Measurements from ENCODE around the gene GCK. TPM values are rescaled to one million over a fixed set of nuclear protein-coding genes. Genes with fewer than 3 reads are reported as not detected.

GCK gene
- total RNA-seq, 2 experiments from 2014 or later = 0.16 TPM; not detected in 1

GRCh38 chr7:44105832-44106231, 83.4 kb downstream of the GCK start:
- DNase-seq (ENCODE audit: low spot score) = no peak
- Histone ChIP-seq H2AFZ (ENCODE audit: low read length) (no peak overlapping the region), H3K4me2 (ENCODE audit: low read length) (peak overlapping the region; percentile 68), H3K79me2 (ENCODE audit: insufficient read depth, low read depth, low read length) (no peaks in the 10 kb centered on the region), H3K9me2 (ENCODE audit: insufficient read depth, low read length) (no peaks in the 10 kb centered on the region), H3K9me3 (ENCODE audit: low read length) (no peaks in the 10 kb centered on the region), H3K4me3 (ENCODE audit: low read depth, low read length, poor library complexity, severe bottlenecking) (peak overlapping the region; percentile 70), H3K4me1 (ENCODE audit: insufficient read depth, low read length, poor library complexity, severe bottlenecking) (peaks cover 52% of the 10 kb centered on the region), H3K27ac (ENCODE audit: low read depth, low read length, poor library complexity, severe bottlenecking) (no peak overlapping the region), H3K36me3 (ENCODE audit: insufficient read depth, low read length) (peaks cover 9% of the 10 kb centered on the region; the same call in 1 of the 2 replicates), H4K20me1 (ENCODE audit: insufficient read depth, low read length) (no peaks in the 10 kb centered on the region)
- no TSS peak for BruUV-seq (replicated peaks)
- CTCF ChIA-PET (ENCODE audit: unreplicated experiment) = no interaction called here
- intact Hi-C loops (cut with micrococcal nuclease; ENCODE audit: unreplicated experiment) = no loop called here
- TF ChIP-seq EZH2phosphoT487 (IDR thresholded peaks at IDR 0.05; ENCODE audit: borderline replicate concordance, low read depth, low read length) (no peak), CTCF (conservative IDR thresholded peaks at IDR 0.05; ENCODE audit: low read length) (no peak)
- POLR2A ChIA-PET = interaction anchor here (0.7 to 1.5 kb wide), 2 partner anchors 10 to 17 kb away, joined by 3 to 5 read pairs; partner anchors contain the start of gene POLD2

DNA sequence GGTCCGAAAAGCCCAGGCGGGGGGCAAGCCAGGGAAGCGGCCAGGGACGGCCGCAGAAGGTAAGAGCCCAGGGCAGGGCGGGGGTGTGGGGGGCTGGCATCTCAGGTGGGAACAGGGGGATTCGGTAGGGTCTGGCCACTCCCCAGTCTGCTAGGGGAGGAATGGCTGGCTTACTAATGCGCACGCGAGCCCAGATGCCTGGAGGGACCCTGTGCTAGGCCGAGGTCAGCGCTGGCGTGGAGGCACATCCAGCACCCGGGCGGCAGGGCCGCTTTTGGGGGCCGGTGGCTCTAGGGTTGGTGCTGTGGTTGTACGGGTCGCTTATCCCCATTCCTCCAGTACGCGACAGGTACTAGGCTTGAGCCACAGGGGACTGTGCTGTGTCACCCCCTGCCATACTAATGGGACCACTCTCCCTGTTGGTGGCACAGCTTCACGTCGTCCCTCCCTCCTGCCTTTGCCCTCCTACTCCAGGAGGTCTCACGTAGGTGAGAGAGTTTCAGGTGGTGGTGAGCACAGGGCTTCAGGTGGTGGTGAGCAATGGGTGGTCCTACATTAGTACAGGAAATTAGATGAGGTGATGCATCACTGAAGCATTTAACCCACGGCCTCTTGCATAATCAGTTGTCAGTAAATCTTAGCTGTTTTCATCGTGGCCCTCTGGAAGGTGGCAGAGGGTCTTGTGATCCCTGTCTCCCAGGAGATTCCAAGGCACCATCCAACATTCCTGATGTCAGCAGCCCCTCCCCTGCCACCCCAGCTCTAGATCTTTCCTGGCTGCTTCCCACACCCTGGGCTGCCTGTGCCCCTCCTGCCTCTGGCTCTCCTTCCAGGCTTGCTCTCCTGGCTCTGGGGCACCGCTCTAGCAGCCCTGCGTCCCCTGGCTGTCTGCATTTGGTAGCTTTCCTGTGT, 84.1 kb downstream of the GCK start:
- Histone ChIP-seq H3K27ac (ENCODE audit: low read depth, low read length, poor library complexity, severe bottlenecking) (peak overlapping the region; percentile 46), H3K36me3 (ENCODE audit: insufficient read depth, low read length) (0 out of 2 replicates have a peak, but pooled peaks cover 2% of the 10 kb centered on the region), H3K4me2 (ENCODE audit: low read length) (peak overlapping the region; percentile 68), H3K9me3 (ENCODE audit: low read length) (no peaks in the 10 kb centered on the region), H2AFZ (ENCODE audit: low read length) (no peak overlapping the region; the same call in 1 of the 2 replicates), H3K79me2 (ENCODE audit: insufficient read depth, low read depth, low read length) (no peaks in the 10 kb centered on the region), H4K20me1 (ENCODE audit: insufficient read depth, low read length) (no peaks in the 10 kb centered on the region), H3K4me1 (ENCODE audit: insufficient read depth, low read length, poor library complexity, severe bottlenecking) (peaks cover 59% of the 10 kb centered on the region), H3K9me2 (ENCODE audit: insufficient read depth, low read length) (no peaks in the 10 kb centered on the region), H3K4me3 (ENCODE audit: low read depth, low read length, poor library complexity, severe bottlenecking) (peak overlapping the region; percentile 70)
- DNase-seq (ENCODE audit: low spot score) = no peak
- no peak for TF ChIP-seq EZH2phosphoT487 (IDR thresholded peaks at IDR 0.05; ENCODE audit: borderline replicate concordance, low read depth, low read length)
- 0 out of 2 replicates have a peak, but pooled peaks have one; percentile 4 for TF ChIP-seq CTCF (conservative IDR thresholded peaks at IDR 0.05; ENCODE audit: low read length)
- ChIA-PET POLR2A (interaction anchor here (0.7 to 1.5 kb wide), 2 partner anchors 10 to 18 kb away, joined by 3 to 5 read pairs; partner anchors contain the start of gene POLD2), CTCF (ENCODE audit: unreplicated experiment) (no interaction called here)
- BruUV-seq (replicated peaks) = no TSS peak
- intact Hi-C loops (cut with micrococcal nuclease; ENCODE audit: unreplicated experiment) = no loop called here

Data from OCI-LY7 (cell line).